GM23338 (cell line): ENCODE measurements around the gene GTPBP1. TPM values are rescaled to one million over a fixed set of nuclear protein-coding genes. Genes with fewer than 3 reads are reported as not detected.

Source experiments
- ATAC-seq: fragments of 200-7000 bp; cut with Tn5 transposase; 3 replicates; pipeline ENCODE4 v1.9.1; 2020
- DNase-seq: peaks from one replicate; pipeline ENCODE4 v3.0.0-alpha.2; 2015; ENCODE audit warnings: low spot score
- H2AFZ ChIP-seq: fragments of 200-600 bp; sonication (generic); 2 replicates; pipeline ENCODE4 v1.8.0; 2016; ENCODE audit warnings: antibody characterized with exemption, mild to moderate bottlenecking, moderate library complexity
- H3F3A ChIP-seq: fragments of 200-600 bp; sonication (generic); replicated peaks from 2 replicates; pipeline ENCODE4 v1.8.0; 2017; ENCODE audit warnings: antibody characterized with exemption, mixed run types, low read depth
- H3K27ac ChIP-seq: fragments of 200-600 bp; sonication (generic); 2 replicates; pipeline ENCODE4 v1.6.1; 2016; ENCODE audit warnings: low read depth
- H3K27me3 ChIP-seq: fragments of 200-600 bp; sonication (generic); 2 replicates; pipeline ENCODE4 v1.8.0; 2016; ENCODE audit warnings: mild to moderate bottlenecking, mixed run types, moderate library complexity; ENCODE audit not compliant: insufficient read depth
- H3K36me3 ChIP-seq: fragments of 200-600 bp; sonication (generic); 2 replicates; pipeline ENCODE4 v1.8.0; 2016; ENCODE audit warnings: mild to moderate bottlenecking; ENCODE audit not compliant: insufficient read depth
- H3K4me1 ChIP-seq: fragments of 200-600 bp; sonication (generic); 2 replicates; pipeline ENCODE4 v1.8.0; 2016; ENCODE audit warnings: mild to moderate bottlenecking, moderate library complexity; ENCODE audit not compliant: insufficient read depth
- H3K4me2 ChIP-seq: fragments of 200-600 bp; sonication (generic); 2 replicates; pipeline ENCODE4 v1.7.1; 2017; ENCODE audit warnings: mixed run types
- H3K4me3 ChIP-seq: fragments of 200-600 bp; sonication (generic); 2 replicates; pipeline ENCODE4 v1.6.1; 2016; ENCODE audit warnings: mixed run types
- H3K79me2 ChIP-seq: fragments of 200-600 bp; sonication (generic); replicated peaks from 2 replicates; pipeline ENCODE4 v1.8.0; 2017; ENCODE audit warnings: mild to moderate bottlenecking; ENCODE audit not compliant: insufficient read depth
- H3K9me2 ChIP-seq: fragments of 200-600 bp; sonication (generic); 2 replicates; pipeline ENCODE4 v1.8.0; 2017; ENCODE audit not compliant: insufficient read depth
- H4K20me1 ChIP-seq: fragments of 200-600 bp; sonication (generic); replicated peaks from 2 replicates; pipeline ENCODE4 v1.8.0; 2017; ENCODE audit warnings: mild to moderate bottlenecking; ENCODE audit not compliant: insufficient read depth
- H3K27ac Mint-ChIP-seq: 2 replicates; pipeline ENCODE4 v1.8.0; 2020; ENCODE audit warnings: inconsistent platforms, mild to moderate bottlenecking, moderate library complexity, mixed read lengths
- H3K27me3 Mint-ChIP-seq: 3 replicates; pipeline ENCODE4 v1.8.0; 2022; ENCODE audit warnings: low read depth, mild to moderate bottlenecking, moderate library complexity, mixed read lengths, inconsistent platforms; ENCODE audit not compliant: insufficient read depth, poor library complexity
- H3K36me3 Mint-ChIP-seq: 3 replicates; pipeline ENCODE4 v1.8.0; 2021; ENCODE audit warnings: low read depth, mild to moderate bottlenecking, inconsistent platforms, moderate library complexity, mixed read lengths
- H3K4me1 Mint-ChIP-seq: 3 replicates; pipeline ENCODE4 v1.8.0; 2020; ENCODE audit warnings: mild to moderate bottlenecking, inconsistent platforms, mixed read lengths
- H3K4me3 Mint-ChIP-seq: 3 replicates; pipeline ENCODE4 v1.8.0; 2021; ENCODE audit warnings: moderate library complexity, mild to moderate bottlenecking, inconsistent platforms, mixed read lengths
- H3K9me3 Mint-ChIP-seq: 3 replicates; pipeline ENCODE4 v1.8.0; 2020; ENCODE audit warnings: moderate library complexity, mild to moderate bottlenecking, inconsistent platforms, mixed read lengths
- CREB1 ChIP-seq: fragments of 250-450 bp; sonication (Bioruptor Pico); IDR thresholded peaks from 2 replicates; pipeline ENCODE4 v1.5.0; 2020; ENCODE audit warnings: low read depth, mild to moderate bottlenecking, moderate library complexity
- CTCF ChIP-seq, 2 experiments: fragments of 200-600 bp in 1 of 2; sonication (generic) in 1 of 2; conservative IDR thresholded peaks; 2 replicates each; pipeline versions ENCODE4 v1.5.1 to v1.6.1; 2016 to 2017; ENCODE audit warnings: antibody characterized with exemption in 2 of 2, low read depth in 2 of 2, mild to moderate bottlenecking in 2 of 2, moderate library complexity in 1 of 2
- ETS1 ChIP-seq: IDR thresholded peaks from 2 replicates; pipeline ENCODE4 v1.6.1; 2016; ENCODE audit warnings: antibody characterized with exemption
- NANOG ChIP-seq: IDR thresholded peaks from 2 replicates; pipeline ENCODE4 v1.6.1; 2016; ENCODE audit warnings: antibody characterized with exemption, borderline replicate concordance
- POLR2AphosphoS5 ChIP-seq: IDR thresholded peaks from 2 replicates; pipeline ENCODE4 v1.6.1; 2016; ENCODE audit warnings: antibody characterized with exemption, low read depth
- REST ChIP-seq: IDR thresholded peaks from one replicate; pipeline ENCODE4 v1.6.1; 2018; ENCODE audit warnings: antibody characterized with exemption; ENCODE audit not compliant: unreplicated experiment
- ZNF331 ChIP-seq: fragments of 250-450 bp; sonication (Bioruptor Pico); IDR thresholded peaks from 2 replicates; pipeline ENCODE4 v1.5.0; 2020; ENCODE audit warnings: low read depth, mild to moderate bottlenecking, moderate library complexity
- polyA plus RNA-seq: library from polyadenylated mRNA; unstranded; fragments of >200 nt; fragmentation: Nextera tagmentation; extraction: Ambion mirVana; gene quantifications from 2 replicates; pipeline ENCODE4 v1.2.1, GENCODE V29; 2016
- total RNA-seq: library from RNA; depleted of rRNA; stranded (reverse); fragments of >200 nt; shearing (Covaris generic); gene quantifications from 2 replicates; pipeline ENCODE4 v1.2.3, GENCODE V29; 2014

Gene GTPBP1
- total and polyA plus RNA-seq, 2 experiments from 2014 or later, result 27.2 to 88.4 TPM

- H3K36me3 ChIP-seq, result peaks cover 28% of the 10 kb centered on the region; the same call in 1 of the 2 replicates
- DNase-seq (peak; percentile 78), ATAC-seq (peak; percentile 91)
- no peaks in the 10 kb centered on the region for H3F3A ChIP-seq
- Mint-ChIP-seq H3K27me3 (peaks cover 10% of the 10 kb centered on the region), H3K4me3 (no peak overlapping the region), H3K9me3 (no peaks in the 10 kb centered on the region), H3K27ac (peak overlapping the region; percentile 30; the same call in 1 of the 2 replicates), H3K36me3 (peaks cover 52% of the 10 kb centered on the region), H3K4me1 (peaks cover 22% of the 10 kb centered on the region)
- no peak overlapping the region for H3K4me2 ChIP-seq
- peaks cover 31% of the 10 kb centered on the region; the same call in 1 of the 2 replicates for H4K20me1 ChIP-seq
- no peaks in the 10 kb centered on the region for H3K9me2 ChIP-seq
- H3K79me2 ChIP-seq, result peaks cover 24% of the 10 kb centered on the region
- no peak overlapping the region for H3K4me3 ChIP-seq
- peaks cover 8% of the 10 kb centered on the region for H3K4me1 ChIP-seq
- H2AFZ ChIP-seq, result no peak overlapping the region
- H3K27me3 ChIP-seq, result no peaks in the 10 kb centered on the region
- TF ChIP-seq CTCF (conservative IDR thresholded peaks at IDR 0.05; ENCODE audit: low read depth in 2 of 2), result peak in 1 of 2 experiments; percentile 36; a peak in 2 of 4 replicates
- no peak for TF ChIP-seq ZNF331 (CRISPR knock-in tag)
- H3K27ac ChIP-seq, result no peak overlapping the region
Measured at GRCh38 chr22:38718414-38718813, 12.7 kb downstream of the GTPBP1 start.

GRCh38 chr22:38719196-38719595 lies 13.5 kb downstream of the GTPBP1 start:
- H3K36me3 ChIP-seq, result peaks cover 33% of the 10 kb centered on the region; the same call in 1 of the 2 replicates
- ATAC-seq, result no peak
- peaks cover 16% of the 10 kb centered on the region for H3K4me1 Mint-ChIP-seq

GRCh38 chr22:38720350-38720749 lies 14.6 kb downstream of the GTPBP1 start:
- H3K27ac Mint-ChIP-seq, result no peak overlapping the region
- H3K9me3 Mint-ChIP-seq, result no peaks in the 10 kb centered on the region
- Histone ChIP-seq H4K20me1 (peaks cover 14% of the 10 kb centered on the region; the same call in 1 of the 2 replicates), H2AFZ (no peak overlapping the region), H3K4me3 (no peak overlapping the region), H3F3A (no peaks in the 10 kb centered on the region), H3K27me3 (no peaks in the 10 kb centered on the region), H3K27ac (no peak overlapping the region), H3K4me1 (no peaks in the 10 kb centered on the region), H3K36me3 (peaks cover 41% of the 10 kb centered on the region), H3K4me2 (no peak overlapping the region), H3K9me2 (no peaks in the 10 kb centered on the region), H3K79me2 (peaks cover 4% of the 10 kb centered on the region)
- peaks cover 71% of the 10 kb centered on the region for H3K36me3 Mint-ChIP-seq
- ATAC-seq, result no peak
- DNase-seq, result no peak
- peaks cover 10% of the 10 kb centered on the region for H3K27me3 Mint-ChIP-seq
- no peak overlapping the region for H3K4me3 Mint-ChIP-seq
- peaks cover 7% of the 10 kb centered on the region for H3K4me1 Mint-ChIP-seq
- TF ChIP-seq REST, result no peak
- TF ChIP-seq CREB1 (CRISPR knock-in tag), result no peak
- TF ChIP-seq CTCF (conservative IDR thresholded peaks at IDR 0.05; ENCODE audit: low read depth in 2 of 2), result no peak
- TF ChIP-seq ETS1, result no peak

More at GRCh38 chr22:38719196-38719595, 13.5 kb downstream of the GTPBP1 start:
- H3K36me3 Mint-ChIP-seq, result peaks cover 60% of the 10 kb centered on the region
- Histone ChIP-seq H3F3A (no peaks in the 10 kb centered on the region), H3K79me2 (peaks cover 16% of the 10 kb centered on the region), H3K4me3 (no peak overlapping the region), H3K4me2 (no peak overlapping the region), H2AFZ (no peak overlapping the region), H3K27ac (no peak overlapping the region), H3K27me3 (no peaks in the 10 kb centered on the region), H3K9me2 (no peaks in the 10 kb centered on the region), H4K20me1 (peaks cover 24% of the 10 kb centered on the region; the same call in 1 of the 2 replicates), H3K4me1 (peaks cover 3% of the 10 kb centered on the region; the same call in 1 of the 2 replicates)
- H3K27me3 Mint-ChIP-seq, result peaks cover 10% of the 10 kb centered on the region
- no peaks in the 10 kb centered on the region for H3K9me3 Mint-ChIP-seq
- DNase-seq, result no peak
- no peak overlapping the region for H3K4me3 Mint-ChIP-seq
- no peak overlapping the region for H3K27ac Mint-ChIP-seq
- TF ChIP-seq POLR2AphosphoS5 (no peak), NANOG (no peak), ETS1 (no peak)
